ENCODE measurements around the gene SCARB1.
A peak's percentile ranks its signal among the peaks of the same experiment; 100 is the strongest.

Gene SCARB1

DNA sequence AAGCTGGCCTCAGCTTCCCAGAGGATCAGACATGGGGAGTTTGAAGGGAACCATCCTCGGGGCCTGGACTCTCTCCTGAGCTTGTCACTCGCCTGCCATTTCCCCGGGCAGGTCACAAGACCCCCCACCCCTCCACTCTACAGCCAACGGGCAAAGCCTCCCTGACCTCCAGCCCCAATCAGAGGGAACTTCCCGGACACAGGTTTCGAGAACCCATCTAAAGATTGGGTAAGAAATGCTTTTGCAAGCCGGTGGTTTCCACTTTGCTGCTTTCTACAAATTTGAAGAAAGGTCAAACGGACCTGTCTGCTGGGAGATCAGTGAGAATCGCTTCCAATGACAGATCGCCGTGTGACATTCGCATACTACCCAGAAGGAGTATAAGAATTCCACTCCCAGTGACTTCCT, 89.6 kb downstream of the SCARB1 start:
- peak overlapping the region; percentile 29 for H3K4me3 ChIP-seq (ENCODE audit: control insufficient read depth, low read depth, low read length)
- DNase-seq (ENCODE audit: low read depth) = no peak
- TF ChIP-seq, protein P1, sequence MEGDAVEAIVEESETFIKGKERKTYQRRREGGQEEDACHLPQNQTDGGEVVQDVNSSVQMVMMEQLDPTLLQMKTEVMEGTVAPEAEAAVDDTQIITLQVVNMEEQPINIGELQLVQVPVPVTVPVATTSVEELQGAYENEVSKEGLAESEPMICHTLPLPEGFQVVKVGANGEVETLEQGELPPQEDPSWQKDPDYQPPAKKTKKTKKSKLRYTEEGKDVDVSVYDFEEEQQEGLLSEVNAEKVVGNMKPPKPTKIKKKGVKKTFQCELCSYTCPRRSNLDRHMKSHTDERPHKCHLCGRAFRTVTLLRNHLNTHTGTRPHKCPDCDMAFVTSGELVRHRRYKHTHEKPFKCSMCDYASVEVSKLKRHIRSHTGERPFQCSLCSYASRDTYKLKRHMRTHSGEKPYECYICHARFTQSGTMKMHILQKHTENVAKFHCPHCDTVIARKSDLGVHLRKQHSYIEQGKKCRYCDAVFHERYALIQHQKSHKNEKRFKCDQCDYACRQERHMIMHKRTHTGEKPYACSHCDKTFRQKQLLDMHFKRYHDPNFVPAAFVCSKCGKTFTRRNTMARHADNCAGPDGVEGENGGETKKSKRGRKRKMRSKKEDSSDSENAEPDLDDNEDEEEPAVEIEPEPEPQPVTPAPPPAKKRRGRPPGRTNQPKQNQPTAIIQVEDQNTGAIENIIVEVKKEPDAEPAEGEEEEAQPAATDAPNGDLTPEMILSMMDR (IDR thresholded peaks at IDR 0.05; ENCODE audit: control insufficient read depth, insufficient read depth, low read depth, low read length, missing control alignments) = no peak

DNA sequence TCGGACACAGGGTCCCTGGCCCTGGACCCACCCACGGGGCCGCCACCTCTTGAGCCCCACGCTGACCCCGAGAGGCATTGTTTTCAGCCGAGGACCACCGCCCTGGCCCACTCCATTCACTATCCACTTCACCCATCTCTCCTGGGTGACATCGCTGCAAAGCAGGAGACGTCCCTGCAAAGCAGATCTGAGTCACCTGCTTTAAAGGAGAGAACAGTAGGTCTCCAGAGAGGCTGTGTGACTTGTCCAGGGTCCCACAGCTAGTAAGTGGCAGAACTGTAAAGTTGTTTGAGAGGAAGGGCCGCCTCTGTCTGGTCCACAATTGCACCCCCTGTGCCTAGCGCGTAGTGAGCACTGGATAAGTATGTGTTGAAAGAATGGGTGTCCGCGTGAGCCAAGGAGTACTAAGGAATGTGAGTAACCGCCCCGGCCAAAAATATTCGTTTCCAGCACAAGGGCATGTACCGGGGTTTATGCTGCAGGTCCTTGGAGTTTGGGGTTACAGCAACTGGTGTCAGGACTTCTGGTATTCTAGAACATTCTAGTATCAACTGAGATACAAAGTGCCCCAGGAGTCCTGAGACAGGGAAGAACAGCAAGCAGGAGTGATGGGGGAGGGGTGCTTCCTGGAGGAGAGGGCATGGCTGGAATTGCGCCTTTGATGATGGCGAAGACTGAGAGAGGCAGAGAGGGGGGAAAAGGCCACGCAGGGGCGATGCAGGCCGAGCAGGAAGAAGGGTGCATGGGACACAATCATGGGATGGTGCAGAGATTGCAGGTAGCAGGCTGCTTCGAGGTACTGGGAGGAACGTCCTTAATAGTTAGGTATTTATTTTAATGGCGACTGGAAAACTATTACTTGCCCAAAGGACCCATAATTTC, 91.1 kb downstream of the SCARB1 start:
- DNase-seq (ENCODE audit: low read depth) = no peak
- no peak overlapping the region for H3K4me3 ChIP-seq (ENCODE audit: control insufficient read depth, low read depth, low read length)
- TF ChIP-seq, protein P1 (IDR thresholded peaks at IDR 0.05; ENCODE audit: control insufficient read depth, insufficient read depth, low read depth, low read length, missing control alignments) = no peak

DNA sequence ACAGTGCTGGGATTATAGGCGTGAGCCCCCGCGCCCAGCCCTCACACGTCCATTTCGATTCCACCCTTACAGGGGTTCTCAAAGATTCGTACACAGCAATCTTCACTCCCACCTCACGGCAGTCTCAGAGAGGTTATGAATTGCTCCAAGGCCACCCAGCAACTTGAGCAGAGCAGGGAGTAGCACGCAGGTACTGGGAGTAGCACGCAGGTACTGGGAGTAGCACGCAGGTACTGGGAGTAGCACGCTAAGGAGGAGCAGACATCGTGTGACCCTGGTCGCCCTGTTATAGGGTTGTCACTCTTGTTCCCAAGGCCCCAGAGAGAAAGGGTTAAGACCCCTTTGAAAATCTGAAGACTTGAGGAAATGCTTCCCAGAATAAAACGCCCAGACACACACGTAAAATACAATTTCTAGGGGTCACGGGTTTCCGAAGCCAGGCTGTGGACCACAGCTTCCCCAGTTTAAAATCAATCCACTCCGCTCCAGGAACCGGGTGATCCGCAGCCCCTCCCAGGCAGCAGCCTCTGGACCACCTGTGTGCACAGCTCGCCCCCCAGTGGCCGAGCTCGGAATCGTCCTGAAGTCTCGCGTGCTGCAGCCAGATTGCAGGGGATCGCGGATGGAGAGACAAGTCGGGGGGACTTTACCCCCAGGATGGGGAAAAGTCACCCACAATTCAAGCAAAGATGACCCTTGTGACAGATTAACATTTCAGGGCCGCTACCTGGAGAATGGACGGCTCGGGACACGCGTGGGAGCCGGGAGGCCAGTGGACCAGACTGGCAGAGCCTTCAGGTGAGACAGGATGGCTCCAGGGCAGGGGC, 92.0 kb downstream of the SCARB1 start:
- no peak for DNase-seq (ENCODE audit: low read depth)
- H3K4me3 ChIP-seq (ENCODE audit: control insufficient read depth, low read depth, low read length) = no peak overlapping the region
- TF ChIP-seq, protein P1 (IDR thresholded peaks at IDR 0.05; ENCODE audit: control insufficient read depth, insufficient read depth, low read depth, low read length, missing control alignments) = peak; percentile 99

DNA sequence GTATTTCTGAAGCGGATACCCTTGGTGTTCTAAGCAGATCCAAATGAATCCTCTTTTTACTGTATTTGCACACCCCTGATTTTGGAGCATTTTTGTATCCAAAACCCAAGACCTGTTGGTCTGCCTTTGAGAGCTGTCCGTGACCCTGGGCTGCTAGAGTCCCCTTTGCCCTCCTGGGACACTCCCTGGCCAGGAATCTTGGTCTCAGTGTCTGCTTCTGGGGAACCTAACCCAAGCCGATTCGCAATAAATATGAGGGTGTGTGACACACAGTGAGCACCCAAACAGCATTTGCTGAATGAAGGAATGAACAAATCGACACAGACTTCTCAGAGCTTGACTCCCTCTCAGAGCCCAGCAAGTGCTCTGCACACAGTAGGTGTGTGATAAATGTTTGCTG, 92.9 kb downstream of the SCARB1 start:
- no peak overlapping the region for H3K4me3 ChIP-seq (ENCODE audit: control insufficient read depth, low read depth, low read length)
- no peak for DNase-seq (ENCODE audit: low read depth)
- TF ChIP-seq, protein P1 (IDR thresholded peaks at IDR 0.05; ENCODE audit: control insufficient read depth, insufficient read depth, low read depth, low read length, missing control alignments) = no peak

DNA sequence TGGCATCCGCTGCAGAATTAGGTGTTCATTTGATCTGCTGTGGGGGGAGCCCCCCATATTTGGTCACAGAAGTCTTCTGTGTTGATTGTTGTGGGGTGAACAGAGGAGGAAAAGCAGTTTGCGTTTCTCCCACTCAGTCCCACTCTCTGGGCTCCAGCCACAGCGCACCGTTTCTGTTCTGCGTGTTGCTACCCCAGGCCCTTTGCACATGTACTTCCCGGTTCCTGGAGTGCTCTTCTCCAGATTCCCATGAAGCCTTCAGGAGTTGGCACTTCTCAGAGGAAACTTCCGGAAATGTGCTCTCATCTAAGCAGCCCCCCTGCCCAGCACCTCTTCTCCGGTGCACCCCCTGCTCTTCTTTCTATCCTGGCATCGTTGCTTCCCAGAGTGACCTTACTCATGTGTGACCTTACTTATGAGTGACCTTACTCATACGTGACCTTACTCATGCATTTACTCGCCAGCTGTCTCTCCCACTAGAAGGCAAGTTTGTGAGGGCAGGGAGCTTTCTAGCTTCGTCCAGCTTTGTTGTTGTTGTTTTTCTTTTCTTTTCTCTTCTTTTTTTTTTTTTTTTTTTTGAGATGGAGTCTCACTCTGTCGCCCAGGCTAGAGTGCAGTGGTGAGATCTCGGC, 93.7 kb downstream of the SCARB1 start:
- TF ChIP-seq, protein P1 (IDR thresholded peaks at IDR 0.05; ENCODE audit: control insufficient read depth, insufficient read depth, low read depth, low read length, missing control alignments) = no peak
- no peak overlapping the region for H3K4me3 ChIP-seq (ENCODE audit: control insufficient read depth, low read depth, low read length)
- DNase-seq (ENCODE audit: low read depth) = no peak

DNA sequence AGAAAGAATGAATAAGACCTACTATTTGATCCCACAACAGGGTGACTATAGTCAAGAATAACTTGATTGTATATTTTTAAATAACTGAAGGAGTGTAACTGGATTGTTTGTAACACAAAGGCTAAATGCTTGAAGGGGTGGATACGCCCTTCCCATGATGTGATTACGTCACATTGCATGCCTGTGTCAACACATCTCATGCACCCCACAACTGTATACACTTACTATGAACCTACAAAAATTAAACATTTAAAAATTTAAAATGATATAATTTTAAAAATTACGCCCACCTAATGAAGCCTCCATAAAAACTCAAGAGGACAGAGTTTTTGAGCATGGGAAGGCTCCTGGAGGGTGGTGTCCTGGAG, 94.5 kb downstream of the SCARB1 start:
- DNase-seq (ENCODE audit: low read depth) = no peak
- TF ChIP-seq, protein P1 (IDR thresholded peaks at IDR 0.05; ENCODE audit: control insufficient read depth, insufficient read depth, low read depth, low read length, missing control alignments) = no peak
- no peak overlapping the region for H3K4me3 ChIP-seq (ENCODE audit: control insufficient read depth, low read depth, low read length)
